HG02571 (cell line): ENCODE results near the gene PLK3.
"Not testable (repeated sequence)": the region's sequence is repeated elsewhere in the genome, so short reads cannot be mapped to it uniquely, and the experiment has no call there.

ENCODE experiments used
- ATAC-seq: cut with Tn5 transposase; IDR thresholded peaks from one replicate; pipeline ENCODE4 v1.9.1; 2021; ENCODE audit warnings: mild to moderate bottlenecking, moderate library complexity; ENCODE audit not compliant: unreplicated experiment

PLK3 gene

GRCh38 chr1:44827197-44828002 is 27.2 kb downstream of the PLK3 start:
- ATAC-seq = no peak

- ATAC-seq = no peak
Measured at GRCh38 chr1:44828003-44828651, 27.9 kb downstream of the PLK3 start.

- no peak for ATAC-seq
Measured at GRCh38 chr1:44828841-44829440, 28.8 kb downstream of the PLK3 start.

- ATAC-seq = no peak
Measured at GRCh38 chr1:44829506-44830384, 29.6 kb downstream of the PLK3 start.

- no peak for ATAC-seq
Measured at GRCh38 chr1:44830900-44831304, 30.7 kb downstream of the PLK3 start.

GRCh38 chr1:44831516-44831915 is 31.3 kb downstream of the PLK3 start:
- ATAC-seq = no peak

- ATAC-seq = no peak
Measured at GRCh38 chr1:44832056-44832705, 32.0 kb downstream of the PLK3 start.

GRCh38 chr1:44834328-44834727 is 34.2 kb downstream of the PLK3 start:
- ATAC-seq = no peak

GRCh38 chr1:44835738-44836675 is 35.8 kb downstream of the PLK3 start:
- ATAC-seq = no peak

- ATAC-seq = not testable (repeated sequence)
Measured at GRCh38 chr1:44838294-44838693, 38.1 kb downstream of the PLK3 start.

GRCh38 chr1:44839576-44839975 is 39.4 kb downstream of the PLK3 start:
- no peak for ATAC-seq

GRCh38 chr1:44842486-44842861 is 42.3 kb downstream of the PLK3 start:
- ATAC-seq = no peak

- no peak for ATAC-seq
Measured at GRCh38 chr1:44842862-44843655, 42.9 kb downstream of the PLK3 start, which contains the start of gene PTCH2. Gene PTCH2, minus strand, starts transcription at chr1:44843253. Its CDS starts 321 bp downstream, at chr1:44842932.

- ATAC-seq = no peak
Measured at GRCh38 chr1:44846985-44847384, 46.8 kb downstream of the PLK3 start.

GRCh38 chr1:44847845-44848244 is 47.7 kb downstream of the PLK3 start:
- ATAC-seq = no peak

GRCh38 chr1:44848456-44849181 is 48.4 kb downstream of the PLK3 start:
- no peak for ATAC-seq

GRCh38 chr1:44849575-44850132 is 49.5 kb downstream of the PLK3 start:
- ATAC-seq = no peak

GRCh38 chr1:44851308-44851707 is 51.1 kb downstream of the PLK3 start:
- ATAC-seq = no peak
